GM23338 (cell line): ENCODE results near the gene AVPR1B. TPM values are rescaled to one million over a fixed set of nuclear protein-coding genes. Genes with fewer than 3 reads are reported as not detected.

Source experiments
- CREB1 ChIP-seq: fragments of 250-450 bp; sonication (Bioruptor Pico); IDR thresholded peaks from 2 replicates; pipeline ENCODE4 v1.5.0; 2020; ENCODE audit warnings: low read depth, mild to moderate bottlenecking, moderate library complexity
- JUNB ChIP-seq: IDR thresholded peaks from one replicate; pipeline ENCODE4 v1.6.1; 2016; ENCODE audit warnings: antibody characterized with exemption; ENCODE audit not compliant: unreplicated experiment
- NANOG ChIP-seq: IDR thresholded peaks from 2 replicates; pipeline ENCODE4 v1.6.1; 2016; ENCODE audit warnings: antibody characterized with exemption, borderline replicate concordance
- POLR2AphosphoS5 ChIP-seq: IDR thresholded peaks from 2 replicates; pipeline ENCODE4 v1.6.1; 2016; ENCODE audit warnings: antibody characterized with exemption, low read depth
- polyA plus RNA-seq: library from polyadenylated mRNA; unstranded; fragments of >200 nt; fragmentation: Nextera tagmentation; extraction: Ambion mirVana; gene quantifications from 2 replicates; pipeline ENCODE4 v1.2.1, GENCODE V29; 2016
- total RNA-seq: library from RNA; depleted of rRNA; stranded (reverse); fragments of >200 nt; shearing (Covaris generic); gene quantifications from 2 replicates; pipeline ENCODE4 v1.2.3, GENCODE V29; 2014
- TF ChIP-seq, protein P1 (sequence below): fragments of 250-450 bp; sonication (Bioruptor Pico); IDR thresholded peaks from 2 replicates; pipeline ENCODE4 v1.5.0; 2020; ENCODE audit warnings: mild to moderate bottlenecking, moderate library complexity
- TF ChIP-seq, protein P2 (sequence below): IDR thresholded peaks from one replicate; pipeline ENCODE4 v1.6.1; 2018; ENCODE audit warnings: antibody characterized with exemption; ENCODE audit not compliant: unreplicated experiment
- TF ChIP-seq, protein P3 (sequence below), 2 experiments: fragments of 200-600 bp in 1 of 2; sonication (generic) in 1 of 2; conservative IDR thresholded peaks; 2 replicates each; pipeline versions ENCODE4 v1.5.1 to v1.6.1; 2016 to 2017; ENCODE audit warnings: antibody characterized with exemption in 2 of 2, low read depth in 2 of 2, mild to moderate bottlenecking in 2 of 2, moderate library complexity in 1 of 2
- TF ChIP-seq, protein P4 (sequence below): IDR thresholded peaks from 2 replicates; pipeline ENCODE4 v1.6.1; 2016; ENCODE audit warnings: antibody characterized with exemption

Gene AVPR1B
- total and polyA plus RNA-seq, 2 experiments from 2014 or later: 0.24 to 0.52 TPM

DNA sequence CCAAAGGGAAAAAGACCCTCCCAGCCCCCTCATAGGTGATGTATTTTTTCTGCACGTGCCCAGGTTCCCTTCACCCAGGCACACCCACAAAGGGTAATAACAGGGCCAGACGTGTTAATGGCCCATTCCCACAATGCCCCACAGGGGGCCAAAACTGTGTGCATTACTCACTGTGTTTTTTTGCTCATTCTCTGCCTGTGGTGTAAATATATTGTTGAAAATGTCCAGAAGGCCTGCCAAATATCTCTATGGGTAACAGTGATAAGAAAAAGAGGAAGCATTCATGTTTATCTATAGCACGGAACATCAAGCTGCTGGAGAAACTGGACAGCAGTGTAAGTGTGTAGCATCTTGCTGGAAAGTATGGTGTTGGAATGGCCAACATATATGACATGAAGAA, 42.3 kb downstream of the AVPR1B start (continued):
- TF ChIP-seq, protein P1, sequence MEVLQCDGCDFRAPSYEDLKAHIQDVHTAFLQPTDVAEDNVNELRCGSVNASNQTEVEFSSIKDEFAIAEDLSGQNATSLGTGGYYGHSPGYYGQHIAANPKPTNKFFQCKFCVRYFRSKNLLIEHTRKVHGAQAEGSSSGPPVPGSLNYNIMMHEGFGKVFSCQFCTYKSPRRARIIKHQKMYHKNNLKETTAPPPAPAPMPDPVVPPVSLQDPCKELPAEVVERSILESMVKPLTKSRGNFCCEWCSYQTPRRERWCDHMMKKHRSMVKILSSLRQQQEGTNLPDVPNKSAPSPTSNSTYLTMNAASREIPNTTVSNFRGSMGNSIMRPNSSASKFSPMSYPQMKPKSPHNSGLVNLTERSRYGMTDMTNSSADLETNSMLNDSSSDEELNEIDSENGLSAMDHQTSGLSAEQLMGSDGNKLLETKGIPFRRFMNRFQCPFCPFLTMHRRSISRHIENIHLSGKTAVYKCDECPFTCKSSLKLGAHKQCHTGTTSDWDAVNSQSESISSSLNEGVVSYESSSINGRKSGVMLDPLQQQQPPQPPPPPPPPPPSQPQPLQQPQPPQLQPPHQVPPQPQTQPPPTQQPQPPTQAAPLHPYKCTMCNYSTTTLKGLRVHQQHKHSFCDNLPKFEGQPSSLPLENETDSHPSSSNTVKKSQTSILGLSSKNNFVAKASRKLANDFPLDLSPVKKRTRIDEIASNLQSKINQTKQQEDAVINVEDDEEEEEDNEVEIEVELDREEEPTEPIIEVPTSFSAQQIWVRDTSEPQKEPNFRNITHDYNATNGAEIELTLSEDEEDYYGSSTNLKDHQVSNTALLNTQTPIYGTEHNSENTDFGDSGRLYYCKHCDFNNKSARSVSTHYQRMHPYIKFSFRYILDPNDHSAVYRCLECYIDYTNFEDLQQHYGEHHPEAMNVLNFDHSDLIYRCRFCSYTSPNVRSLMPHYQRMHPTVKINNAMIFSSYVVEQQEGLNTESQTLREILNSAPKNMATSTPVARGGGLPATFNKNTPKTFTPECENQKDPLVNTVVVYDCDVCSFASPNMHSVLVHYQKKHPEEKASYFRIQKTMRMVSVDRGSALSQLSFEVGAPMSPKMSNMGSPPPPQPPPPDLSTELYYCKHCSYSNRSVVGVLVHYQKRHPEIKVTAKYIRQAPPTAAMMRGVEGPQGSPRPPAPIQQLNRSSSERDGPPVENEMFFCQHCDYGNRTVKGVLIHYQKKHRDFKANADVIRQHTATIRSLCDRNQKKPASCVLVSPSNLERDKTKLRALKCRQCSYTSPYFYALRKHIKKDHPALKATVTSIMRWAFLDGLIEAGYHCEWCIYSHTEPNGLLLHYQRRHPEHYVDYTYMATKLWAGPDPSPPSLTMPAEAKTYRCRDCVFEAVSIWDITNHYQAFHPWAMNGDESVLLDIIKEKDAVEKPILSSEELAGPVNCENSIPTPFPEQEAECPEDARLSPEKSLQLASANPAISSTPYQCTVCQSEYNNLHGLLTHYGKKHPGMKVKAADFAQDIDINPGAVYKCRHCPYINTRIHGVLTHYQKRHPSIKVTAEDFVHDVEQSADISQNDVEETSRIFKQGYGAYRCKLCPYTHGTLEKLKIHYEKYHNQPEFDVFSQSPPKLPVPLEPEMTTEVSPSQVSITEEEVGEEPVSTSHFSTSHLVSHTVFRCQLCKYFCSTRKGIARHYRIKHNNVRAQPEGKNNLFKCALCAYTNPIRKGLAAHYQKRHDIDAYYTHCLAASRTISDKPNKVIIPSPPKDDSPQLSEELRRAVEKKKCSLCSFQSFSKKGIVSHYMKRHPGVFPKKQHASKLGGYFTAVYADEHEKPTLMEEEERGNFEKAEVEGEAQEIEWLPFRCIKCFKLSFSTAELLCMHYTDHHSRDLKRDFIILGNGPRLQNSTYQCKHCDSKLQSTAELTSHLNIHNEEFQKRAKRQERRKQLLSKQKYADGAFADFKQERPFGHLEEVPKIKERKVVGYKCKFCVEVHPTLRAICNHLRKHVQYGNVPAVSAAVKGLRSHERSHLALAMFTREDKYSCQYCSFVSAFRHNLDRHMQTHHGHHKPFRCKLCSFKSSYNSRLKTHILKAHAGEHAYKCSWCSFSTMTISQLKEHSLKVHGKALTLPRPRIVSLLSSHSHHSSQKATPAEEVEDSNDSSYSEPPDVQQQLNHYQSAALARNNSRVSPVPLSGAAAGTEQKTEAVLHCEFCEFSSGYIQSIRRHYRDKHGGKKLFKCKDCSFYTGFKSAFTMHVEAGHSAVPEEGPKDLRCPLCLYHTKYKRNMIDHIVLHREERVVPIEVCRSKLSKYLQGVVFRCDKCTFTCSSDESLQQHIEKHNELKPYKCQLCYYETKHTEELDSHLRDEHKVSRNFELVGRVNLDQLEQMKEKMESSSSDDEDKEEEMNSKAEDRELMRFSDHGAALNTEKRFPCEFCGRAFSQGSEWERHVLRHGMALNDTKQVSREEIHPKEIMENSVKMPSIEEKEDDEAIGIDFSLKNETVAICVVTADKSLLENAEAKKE (CRISPR knock-in tag): no peak
- TF ChIP-seq, protein P2, sequence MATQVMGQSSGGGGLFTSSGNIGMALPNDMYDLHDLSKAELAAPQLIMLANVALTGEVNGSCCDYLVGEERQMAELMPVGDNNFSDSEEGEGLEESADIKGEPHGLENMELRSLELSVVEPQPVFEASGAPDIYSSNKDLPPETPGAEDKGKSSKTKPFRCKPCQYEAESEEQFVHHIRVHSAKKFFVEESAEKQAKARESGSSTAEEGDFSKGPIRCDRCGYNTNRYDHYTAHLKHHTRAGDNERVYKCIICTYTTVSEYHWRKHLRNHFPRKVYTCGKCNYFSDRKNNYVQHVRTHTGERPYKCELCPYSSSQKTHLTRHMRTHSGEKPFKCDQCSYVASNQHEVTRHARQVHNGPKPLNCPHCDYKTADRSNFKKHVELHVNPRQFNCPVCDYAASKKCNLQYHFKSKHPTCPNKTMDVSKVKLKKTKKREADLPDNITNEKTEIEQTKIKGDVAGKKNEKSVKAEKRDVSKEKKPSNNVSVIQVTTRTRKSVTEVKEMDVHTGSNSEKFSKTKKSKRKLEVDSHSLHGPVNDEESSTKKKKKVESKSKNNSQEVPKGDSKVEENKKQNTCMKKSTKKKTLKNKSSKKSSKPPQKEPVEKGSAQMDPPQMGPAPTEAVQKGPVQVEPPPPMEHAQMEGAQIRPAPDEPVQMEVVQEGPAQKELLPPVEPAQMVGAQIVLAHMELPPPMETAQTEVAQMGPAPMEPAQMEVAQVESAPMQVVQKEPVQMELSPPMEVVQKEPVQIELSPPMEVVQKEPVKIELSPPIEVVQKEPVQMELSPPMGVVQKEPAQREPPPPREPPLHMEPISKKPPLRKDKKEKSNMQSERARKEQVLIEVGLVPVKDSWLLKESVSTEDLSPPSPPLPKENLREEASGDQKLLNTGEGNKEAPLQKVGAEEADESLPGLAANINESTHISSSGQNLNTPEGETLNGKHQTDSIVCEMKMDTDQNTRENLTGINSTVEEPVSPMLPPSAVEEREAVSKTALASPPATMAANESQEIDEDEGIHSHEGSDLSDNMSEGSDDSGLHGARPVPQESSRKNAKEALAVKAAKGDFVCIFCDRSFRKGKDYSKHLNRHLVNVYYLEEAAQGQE: no peak
- TF ChIP-seq NANOG (no peak), POLR2AphosphoS5 (no peak), JUNB (no peak), CREB1 (CRISPR knock-in tag) (no peak)
- TF ChIP-seq, protein P3, sequence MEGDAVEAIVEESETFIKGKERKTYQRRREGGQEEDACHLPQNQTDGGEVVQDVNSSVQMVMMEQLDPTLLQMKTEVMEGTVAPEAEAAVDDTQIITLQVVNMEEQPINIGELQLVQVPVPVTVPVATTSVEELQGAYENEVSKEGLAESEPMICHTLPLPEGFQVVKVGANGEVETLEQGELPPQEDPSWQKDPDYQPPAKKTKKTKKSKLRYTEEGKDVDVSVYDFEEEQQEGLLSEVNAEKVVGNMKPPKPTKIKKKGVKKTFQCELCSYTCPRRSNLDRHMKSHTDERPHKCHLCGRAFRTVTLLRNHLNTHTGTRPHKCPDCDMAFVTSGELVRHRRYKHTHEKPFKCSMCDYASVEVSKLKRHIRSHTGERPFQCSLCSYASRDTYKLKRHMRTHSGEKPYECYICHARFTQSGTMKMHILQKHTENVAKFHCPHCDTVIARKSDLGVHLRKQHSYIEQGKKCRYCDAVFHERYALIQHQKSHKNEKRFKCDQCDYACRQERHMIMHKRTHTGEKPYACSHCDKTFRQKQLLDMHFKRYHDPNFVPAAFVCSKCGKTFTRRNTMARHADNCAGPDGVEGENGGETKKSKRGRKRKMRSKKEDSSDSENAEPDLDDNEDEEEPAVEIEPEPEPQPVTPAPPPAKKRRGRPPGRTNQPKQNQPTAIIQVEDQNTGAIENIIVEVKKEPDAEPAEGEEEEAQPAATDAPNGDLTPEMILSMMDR (conservative IDR thresholded peaks at IDR 0.05; ENCODE audit: low read depth in 2 of 2): no peak
- TF ChIP-seq, protein P4, sequence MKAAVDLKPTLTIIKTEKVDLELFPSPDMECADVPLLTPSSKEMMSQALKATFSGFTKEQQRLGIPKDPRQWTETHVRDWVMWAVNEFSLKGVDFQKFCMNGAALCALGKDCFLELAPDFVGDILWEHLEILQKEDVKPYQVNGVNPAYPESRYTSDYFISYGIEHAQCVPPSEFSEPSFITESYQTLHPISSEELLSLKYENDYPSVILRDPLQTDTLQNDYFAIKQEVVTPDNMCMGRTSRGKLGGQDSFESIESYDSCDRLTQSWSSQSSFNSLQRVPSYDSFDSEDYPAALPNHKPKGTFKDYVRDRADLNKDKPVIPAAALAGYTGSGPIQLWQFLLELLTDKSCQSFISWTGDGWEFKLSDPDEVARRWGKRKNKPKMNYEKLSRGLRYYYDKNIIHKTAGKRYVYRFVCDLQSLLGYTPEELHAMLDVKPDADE: no peak
